Left ventricle myocardium inferior (tissue), 1 donor: ENCODE results near the gene SLC31A2. TPM values are rescaled to one million over a fixed set of nuclear protein-coding genes. Genes with fewer than 3 reads are reported as not detected.
"Not testable (repeated sequence)": the region's sequence is repeated elsewhere in the genome, so short reads cannot be mapped to it uniquely, and the experiment has no call there.

Experiments
- DNase-seq: peaks from one replicate; pipeline ENCODE4 v3.0.0-alpha.2; 2020
- H3K27ac ChIP-seq: fragments of 200-600 bp; replicated peaks from 2 replicates; pipeline ENCODE4 v1.8.0; 2021
- H3K27me3 ChIP-seq: fragments of 200-600 bp; 2 replicates; pipeline ENCODE4 v1.8.0; 2021; ENCODE audit warnings: low read depth
- H3K36me3 ChIP-seq: fragments of 200-600 bp; 2 replicates; pipeline ENCODE4 v1.8.0; 2021
- H3K4me1 ChIP-seq: fragments of 200-600 bp; 2 replicates; pipeline ENCODE4 v1.8.0; 2021
- H3K4me3 ChIP-seq: fragments of 200-600 bp; 2 replicates; pipeline ENCODE4 v1.8.0; 2021; ENCODE audit warnings: mild to moderate bottlenecking, moderate library complexity
- H3K9me3 ChIP-seq: fragments of 200-600 bp; replicated peaks from 2 replicates; pipeline ENCODE4 v1.8.0; 2021
- intact Hi-C: fragments of 100-400 bp; cut with micrococcal nuclease; formaldehyde crosslinking; loops from one replicate; pipeline ENCODE4 v1.11.0; 2022
- total RNA-seq: library from RNA; stranded (reverse); fragmentation: NEBNext Ultra II Directional; extraction: Animal tissue kit (Norgen Biotek cat#: 25700); gene quantifications from one replicate; pipeline ENCODE4 v1.2.1, GENCODE V29; 2021
- TF ChIP-seq, protein P1 (sequence below): fragments of 200-600 bp; IDR thresholded peaks from 2 replicates; pipeline ENCODE4 v1.8.0; 2021; ENCODE audit warnings: antibody characterized with exemption, mild to moderate bottlenecking, borderline replicate concordance
- donor health status: DM: no; HTN: yes; CAD: no; lungs with severe emphysema.

The SLC31A2 gene
- total RNA-seq, 1 donor from 2014 or later: 10.7 TPM

DNA sequence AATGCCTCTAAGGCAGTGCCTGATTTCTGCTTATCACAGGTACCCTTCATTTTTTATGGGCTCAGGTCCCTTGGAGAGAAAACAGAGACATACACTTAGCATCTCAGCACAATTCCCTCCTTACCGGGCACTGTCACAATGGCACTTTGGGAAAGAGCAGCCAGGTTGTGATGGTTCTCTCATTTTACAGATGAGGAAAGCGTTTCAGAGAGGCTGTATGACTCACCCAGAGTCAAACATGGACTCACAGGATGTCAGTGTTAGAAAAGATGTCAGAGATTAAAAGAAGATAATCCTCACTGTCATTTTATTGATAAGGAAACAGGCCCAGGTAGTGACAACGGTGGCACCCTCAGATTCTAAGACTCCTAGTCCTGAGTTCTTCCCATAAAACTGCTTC is 12.0 kb upstream of the SLC31A2 start:
- intact Hi-C loops: no loop called here
- Histone ChIP-seq H3K4me3 (no peak overlapping the region), H3K4me1 (no peaks in the 10 kb centered on the region), H3K9me3 (peaks cover 15% of the 10 kb centered on the region), H3K27ac (no peak overlapping the region), H3K27me3 (peaks cover 8% of the 10 kb centered on the region), H3K36me3 (no peaks in the 10 kb centered on the region)
- TF ChIP-seq, protein P1, sequence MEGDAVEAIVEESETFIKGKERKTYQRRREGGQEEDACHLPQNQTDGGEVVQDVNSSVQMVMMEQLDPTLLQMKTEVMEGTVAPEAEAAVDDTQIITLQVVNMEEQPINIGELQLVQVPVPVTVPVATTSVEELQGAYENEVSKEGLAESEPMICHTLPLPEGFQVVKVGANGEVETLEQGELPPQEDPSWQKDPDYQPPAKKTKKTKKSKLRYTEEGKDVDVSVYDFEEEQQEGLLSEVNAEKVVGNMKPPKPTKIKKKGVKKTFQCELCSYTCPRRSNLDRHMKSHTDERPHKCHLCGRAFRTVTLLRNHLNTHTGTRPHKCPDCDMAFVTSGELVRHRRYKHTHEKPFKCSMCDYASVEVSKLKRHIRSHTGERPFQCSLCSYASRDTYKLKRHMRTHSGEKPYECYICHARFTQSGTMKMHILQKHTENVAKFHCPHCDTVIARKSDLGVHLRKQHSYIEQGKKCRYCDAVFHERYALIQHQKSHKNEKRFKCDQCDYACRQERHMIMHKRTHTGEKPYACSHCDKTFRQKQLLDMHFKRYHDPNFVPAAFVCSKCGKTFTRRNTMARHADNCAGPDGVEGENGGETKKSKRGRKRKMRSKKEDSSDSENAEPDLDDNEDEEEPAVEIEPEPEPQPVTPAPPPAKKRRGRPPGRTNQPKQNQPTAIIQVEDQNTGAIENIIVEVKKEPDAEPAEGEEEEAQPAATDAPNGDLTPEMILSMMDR: no peak
- no peak for DNase-seq

DNA sequence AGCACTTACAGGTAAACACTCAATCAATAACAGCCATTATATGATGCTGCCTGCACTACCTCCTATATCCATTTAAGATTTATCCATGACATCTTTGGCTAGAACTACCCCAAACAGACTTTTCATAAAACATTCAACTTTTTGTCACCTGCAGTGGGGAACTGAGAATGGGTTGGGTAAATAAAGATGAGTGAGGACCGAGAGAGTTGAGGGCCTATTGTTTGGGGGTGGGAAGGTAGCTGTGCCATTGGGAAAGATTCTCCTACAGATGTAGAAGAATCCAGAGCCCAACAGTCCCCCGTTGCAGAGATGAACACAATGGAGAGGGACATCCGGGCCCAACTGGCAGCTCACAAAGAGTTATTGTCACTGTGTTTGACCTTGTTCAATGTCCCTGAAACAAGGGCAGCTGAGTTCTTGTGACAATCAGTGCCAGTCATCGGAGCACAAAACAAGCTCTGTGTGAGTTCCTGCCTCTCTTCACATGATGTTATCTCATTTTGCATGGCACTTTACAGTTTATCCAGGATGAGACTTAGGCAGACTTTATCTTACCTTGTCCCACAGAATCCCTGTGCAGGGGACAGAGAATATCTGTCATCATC is 11.5 kb upstream of the SLC31A2 start:
- Histone ChIP-seq H3K9me3 (peaks cover 15% of the 10 kb centered on the region), H3K36me3 (no peaks in the 10 kb centered on the region), H3K27me3 (peaks cover 8% of the 10 kb centered on the region), H3K4me1 (no peaks in the 10 kb centered on the region), H3K27ac (no peak overlapping the region), H3K4me3 (no peak overlapping the region)
- intact Hi-C loops: no loop called here
- TF ChIP-seq, protein P1: no peak
- no peak for DNase-seq

DNA sequence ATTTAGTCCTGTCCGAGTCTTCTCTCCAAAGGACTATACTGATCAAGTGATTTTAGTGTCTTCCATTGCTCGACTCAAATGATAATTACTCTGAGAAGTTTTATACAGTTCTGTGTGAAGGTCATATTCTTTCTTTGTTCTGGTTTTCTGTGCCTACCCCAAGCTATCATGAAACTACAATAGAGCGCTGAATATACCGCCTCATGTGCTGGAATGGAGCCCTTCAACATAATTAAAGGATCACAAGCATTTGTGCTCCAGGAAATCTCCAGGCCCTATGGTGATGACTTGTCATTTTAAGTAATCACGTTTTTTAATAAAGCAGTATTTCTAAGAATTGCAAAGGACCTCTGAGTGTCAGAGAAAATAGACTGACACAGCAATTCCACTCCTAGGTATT is 10.9 kb upstream of the SLC31A2 start:
- H3K9me3 ChIP-seq: peaks cover 15% of the 10 kb centered on the region
- TF ChIP-seq, protein P1: no peak
- no peaks in the 10 kb centered on the region for H3K36me3 ChIP-seq
- DNase-seq: no peak
- no peaks in the 10 kb centered on the region for H3K4me1 ChIP-seq
- intact Hi-C loops: no loop called here
- H3K27ac ChIP-seq: no peak overlapping the region
- peaks cover 8% of the 10 kb centered on the region for H3K27me3 ChIP-seq
- no peak overlapping the region for H3K4me3 ChIP-seq

DNA sequence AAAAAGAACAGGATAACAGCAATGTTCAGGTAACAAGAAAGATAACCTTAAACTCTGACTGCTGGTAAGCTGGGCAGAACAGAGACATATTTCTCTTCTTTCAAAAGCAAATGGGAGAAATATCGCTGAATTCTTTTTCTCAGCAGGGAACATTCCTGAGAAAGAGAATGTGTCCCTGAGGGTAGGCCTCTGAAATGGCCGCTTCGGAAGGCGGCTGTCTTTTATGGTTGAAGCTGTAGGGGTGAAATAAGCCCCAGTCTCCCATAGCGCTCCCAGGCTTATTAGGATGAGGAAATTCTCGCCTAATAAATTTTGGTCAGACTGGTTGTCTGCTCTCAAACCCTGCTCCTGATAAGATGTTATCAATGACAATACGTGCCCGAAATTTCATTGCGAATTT is 9.9 kb upstream of the SLC31A2 start:
- H3K27ac ChIP-seq, H3K4me3 ChIP-seq, H3K4me1 ChIP-seq, intact Hi-C loops, H3K27me3 ChIP-seq, DNase-seq, H3K36me3 ChIP-seq: not testable (repeated sequence)
- peaks cover 15% of the 10 kb centered on the region for H3K9me3 ChIP-seq

DNA sequence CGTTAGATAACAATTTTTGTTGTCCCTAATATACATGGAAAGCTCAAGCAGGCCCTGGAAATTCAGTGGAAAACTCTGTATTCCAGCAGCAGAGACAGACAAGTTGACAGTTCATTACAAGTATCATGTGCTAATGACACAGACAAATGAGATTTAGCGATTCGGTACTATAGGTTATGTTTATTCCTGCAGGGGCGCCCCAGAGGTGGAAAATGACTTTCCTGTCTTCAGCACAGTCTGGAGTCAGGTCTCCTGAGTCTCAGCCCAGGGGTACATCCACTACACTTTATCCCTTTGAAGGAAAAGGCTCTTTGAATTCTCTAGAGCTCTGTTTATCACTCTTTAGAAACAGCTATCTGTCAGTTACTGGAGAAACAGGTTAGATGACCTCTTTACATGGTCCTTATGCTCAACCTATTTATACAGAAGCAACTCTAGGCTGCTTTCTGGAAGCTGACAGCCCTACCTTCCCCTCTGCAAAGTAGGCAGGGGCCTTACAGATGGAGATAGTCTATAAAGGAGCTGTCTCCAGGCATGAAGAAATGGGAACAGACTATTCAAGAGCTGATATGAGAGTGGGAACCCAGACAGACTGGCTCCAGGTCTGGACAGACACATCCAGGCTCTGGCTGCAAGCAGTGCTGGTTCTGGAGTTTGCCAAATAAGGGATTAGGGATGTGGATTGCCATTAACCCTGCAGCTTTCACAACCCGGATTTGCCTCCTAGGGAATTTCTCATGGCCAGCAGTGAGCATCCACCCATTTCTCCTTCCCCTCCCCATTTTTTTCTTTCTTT is 7.2 kb upstream of the SLC31A2 start:
- TF ChIP-seq, protein P1: no peak
- H3K4me3 ChIP-seq: no peak overlapping the region
- intact Hi-C loops: no loop called here

DNA sequence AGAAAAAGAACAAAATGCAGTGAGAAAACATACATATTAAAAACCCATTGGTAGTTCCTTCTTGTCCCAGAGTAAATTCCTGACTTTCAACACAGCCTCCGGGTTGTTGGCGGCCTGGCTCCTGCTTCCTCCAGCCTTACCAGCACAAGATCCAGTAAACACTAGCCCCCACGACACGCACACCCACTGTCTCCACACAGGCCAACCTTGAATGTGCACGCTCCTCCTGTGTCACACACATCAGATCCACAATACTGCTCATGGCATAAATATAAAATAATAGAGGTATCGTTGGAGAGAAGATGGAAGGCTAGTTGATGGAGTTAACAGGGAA is 2.5 kb upstream of the SLC31A2 start:
- Histone ChIP-seq H3K27ac (no peak overlapping the region), H3K4me1 (peaks cover 32% of the 10 kb centered on the region), H3K4me3 (no peak overlapping the region), H3K9me3 (no peaks in the 10 kb centered on the region), H3K36me3 (no peaks in the 10 kb centered on the region), H3K27me3 (no peaks in the 10 kb centered on the region)
- TF ChIP-seq, protein P1: no peak
- no peak for DNase-seq
- intact Hi-C loops: no loop called here

More for the DNA sequence above, 7.2 kb upstream of the SLC31A2 start:
- Histone ChIP-seq H3K27me3 (no peaks in the 10 kb centered on the region), H3K4me1 (no peaks in the 10 kb centered on the region), H3K27ac (no peak overlapping the region), H3K9me3 (peaks cover 15% of the 10 kb centered on the region), H3K36me3 (no peaks in the 10 kb centered on the region)
- DNase-seq: no peak
